Fibroblast of the aortic adventitia (primary cell): ENCODE results near the gene DSP. TPM values are rescaled to one million over a fixed set of nuclear protein-coding genes. Genes with fewer than 3 reads are reported as not detected.

ENCODE experiments used
- DNase-seq: peaks from one replicate; pipeline ENCODE4 v3.0.0-alpha.2; 2010; ENCODE audit warnings: low read depth
- H3K4me3 ChIP-seq: 2 replicates; pipeline ENCODE4 v1.5.1; 2011; ENCODE audit warnings: low read depth, mild to moderate bottlenecking, control low read depth, low read length, moderate library complexity
- CTCF ChIP-seq: IDR thresholded peaks from 2 replicates; pipeline ENCODE4 v1.5.1; 2011; ENCODE audit warnings: mild to moderate bottlenecking, low read length, control low read depth, inconsistent platforms; ENCODE audit not compliant: insufficient read depth
- total RNA-seq: library from RNA; depleted of rRNA; stranded (reverse); fragments of >200 nt; gene quantifications from 2 replicates; pipeline ENCODE4 v1.2.3, GENCODE V29; 2012; ENCODE audit warnings: low replicate concordance

The DSP gene
- total RNA-seq, 1 donor, result 4.2 TPM

- peak; percentile 33 for DNase-seq
- no peak for TF ChIP-seq CTCF
- H3K4me3 ChIP-seq, result peak overlapping the region; percentile 65
These were observed 1.6 kb downstream of the DSP start for GRCh38 chr6:7542874-7543624.

- TF ChIP-seq CTCF, result no peak
- no peak overlapping the region for H3K4me3 ChIP-seq
- DNase-seq, result no peak
These were observed 2.4 kb downstream of the DSP start for GRCh38 chr6:7543789-7544424.

- no peak for TF ChIP-seq CTCF
- DNase-seq, result no peak
- H3K4me3 ChIP-seq, result no peak overlapping the region
These were observed 3.1 kb downstream of the DSP start for GRCh38 chr6:7544597-7544996.

- no peak for TF ChIP-seq CTCF
These were observed 4.0 kb downstream of the DSP start for GRCh38 chr6:7545316-7546019.

GRCh38 chr6:7546020-7546369 lies 4.5 kb downstream of the DSP start:
- TF ChIP-seq CTCF, result no peak
- no peak for DNase-seq
- no peak overlapping the region for H3K4me3 ChIP-seq

More at GRCh38 chr6:7545316-7546019, 4.0 kb downstream of the DSP start:
- DNase-seq, result no peak
- H3K4me3 ChIP-seq, result no peak overlapping the region

- H3K4me3 ChIP-seq, result no peak overlapping the region
- DNase-seq, result no peak
- no peak for TF ChIP-seq CTCF
These were observed 4.9 kb downstream of the DSP start for GRCh38 chr6:7546383-7546782.
